NK-92 (cell line): ENCODE measurements around the gene ABCG1.

Experiments
- DNase-seq: peaks from one replicate; lab custom pipeline; 2025; ENCODE audit not compliant: unreplicated experiment; lab: John Stamatoyannopoulos, UW

Gene ABCG1

GRCh38 chr21:42317826-42318746 is 99.1 kb downstream of the ABCG1 start:
- DNase-seq = no peak

GRCh38 chr21:42319376-42319775 is 100.4 kb downstream of the ABCG1 start:
- DNase-seq = no peak

- DNase-seq = no peak
Observed at GRCh38 chr21:42319851-42320572, 101.1 kb downstream of the ABCG1 start.

GRCh38 chr21:42320791-42321190 is 101.9 kb downstream of the ABCG1 start:
- no peak for DNase-seq

- DNase-seq = no peak
Observed at GRCh38 chr21:42321231-42321630, 102.3 kb downstream of the ABCG1 start.

GRCh38 chr21:42321845-42322244 is 102.9 kb downstream of the ABCG1 start:
- no peak for DNase-seq

GRCh38 chr21:42324896-42325295 is 106.0 kb downstream of the ABCG1 start:
- no peak for DNase-seq

GRCh38 chr21:42330380-42331371 is 111.7 kb downstream of the ABCG1 start:
- DNase-seq = no peak

- DNase-seq = no peak
Observed at GRCh38 chr21:42331660-42332059, 112.7 kb downstream of the ABCG1 start.

GRCh38 chr21:42332557-42333317 is 113.8 kb downstream of the ABCG1 start:
- DNase-seq = no peak

- no peak for DNase-seq
Observed at GRCh38 chr21:42336054-42336453, 117.1 kb downstream of the ABCG1 start.

GRCh38 chr21:42337276-42337675 is 118.3 kb downstream of the ABCG1 start:
- no peak for DNase-seq

GRCh38 chr21:42337830-42338728 is 119.1 kb downstream of the ABCG1 start:
- no peak for DNase-seq

- no peak for DNase-seq
Observed at GRCh38 chr21:42338729-42339715, 120.1 kb downstream of the ABCG1 start.

GRCh38 chr21:42340187-42341050 is 121.5 kb downstream of the ABCG1 start:
- DNase-seq = no peak

- DNase-seq = no peak
Observed at GRCh38 chr21:42341776-42342542, 123.0 kb downstream of the ABCG1 start.
